ENCODE data around the gene ABCG4. TPM values are rescaled to one million over a fixed set of nuclear protein-coding genes. Genes with fewer than 3 reads are reported as not detected.
A peak's percentile ranks its signal among the peaks of the same experiment; 100 is the strongest.

The ABCG4 gene
- total and polyA plus RNA-seq, 2 of the 8 experiments (the other 6 are each of a cell fraction or from before 2014, with no cell fraction given), result 1.8 to 2.3 TPM

GRCh38 chr11:119169282-119169719, 20.4 kb downstream of the ABCG4 start (continued):
- no peak for TF ChIP-seq E2F6 (IDR thresholded peaks at IDR 0.05)
- TF ChIP-seq KDM1A (IDR thresholded peaks at IDR 0.05; ENCODE audit: borderline replicate concordance, low read length), result no peak
- TF ChIP-seq CREB1 (IDR thresholded peaks at IDR 0.05), result no peak
- TF ChIP-seq CHD1 (IDR thresholded peaks at IDR 0.05; ENCODE audit: low read depth, low read length), result no peak
- no peak for TF ChIP-seq SUZ12 (IDR thresholded peaks at IDR 0.05; ENCODE audit: low read length)
- TF ChIP-seq RBBP5 (IDR thresholded peaks at IDR 0.05; ENCODE audit: borderline replicate concordance, low read depth, low read length), result no peak
- TF ChIP-seq RFX5 (IDR thresholded peaks at IDR 0.05; ENCODE audit: borderline replicate concordance, low read depth, low read length), result no peak
- no peak for TF ChIP-seq PHF8 (conservative IDR thresholded peaks at IDR 0.05; ENCODE audit: low read depth, low read length)
- TF ChIP-seq NANOG (IDR thresholded peaks at IDR 0.05; ENCODE audit: insufficient read depth, low read depth, low read length, poor library complexity, severe bottlenecking), result no peak
- peak in 1 of 2 experiments; percentile 89; a peak in 2 of 3 replicates for TF ChIP-seq POLR2A (IDR thresholded peaks at IDR 0.05; ENCODE audit: control extremely low read depth in 1 of 2, low read depth in 2 of 2, low read length in 2 of 2)
- no peak for TF ChIP-seq YY1 (IDR thresholded peaks at IDR 0.05; ENCODE audit: low read depth, low read length)
- TF ChIP-seq CTBP2 (IDR thresholded peaks at IDR 0.05; ENCODE audit: borderline replicate concordance, insufficient read depth, insufficient read length, low read length), result no peak
- TF ChIP-seq JUN (IDR thresholded peaks at IDR 0.05; ENCODE audit: low read depth, low read length), result peak; percentile 37; the same call in 1 of the 2 replicates
- TF ChIP-seq SP4 (IDR thresholded peaks at IDR 0.05; ENCODE audit: low read length), result no peak
- no peak for TF ChIP-seq RNF2 (IDR thresholded peaks at IDR 0.05; ENCODE audit: borderline replicate concordance, low read depth, low read length, missing control alignments, poor library complexity, severe bottlenecking)
- TF ChIP-seq KDM4A (IDR thresholded peaks at IDR 0.05; ENCODE audit: low read depth, low read length, severe bottlenecking), result peak; percentile 51
- no peak for TF ChIP-seq RAD21 (IDR thresholded peaks at IDR 0.05 in 1 of 2, conservative IDR thresholded peaks at IDR 0.05 in 1 of 2; ENCODE audit: low read depth in 2 of 2, low read length in 2 of 2)
- TF ChIP-seq ZNF274 (IDR thresholded peaks at IDR 0.05; ENCODE audit: borderline replicate concordance, extremely low read depth, low read length), result no peak
- TF ChIP-seq GTF2F1 (IDR thresholded peaks at IDR 0.05; ENCODE audit: borderline replicate concordance, low read depth, low read length), result 0 out of 2 replicates have a peak, but pooled peaks have one; percentile 53
- no peak for TF ChIP-seq BRCA1 (IDR thresholded peaks at IDR 0.05; ENCODE audit: low read depth, low read length)
- TF ChIP-seq MAX (IDR thresholded peaks at IDR 0.05), result no peak
- no peak for TF ChIP-seq SP1 (IDR thresholded peaks at IDR 0.05; ENCODE audit: low read depth, low read length)
- no peak for TF ChIP-seq USF2 (IDR thresholded peaks at IDR 0.05; ENCODE audit: low read length)
- TF ChIP-seq SIX5 (IDR thresholded peaks at IDR 0.05; ENCODE audit: low read depth, low read length), result no peak

All from H1 (cell line).